GM12875 (cell line): ENCODE measurements around the gene INPP5A.

Experiments used
- H3K4me3 ChIP-seq: one replicate; pipeline ENCODE4 v1.5.1; 2011; ENCODE audit warnings: low read depth, low read length, control low read depth
- CTCF ChIP-seq: IDR thresholded peaks from 2 replicates; pipeline ENCODE4 v1.5.1; 2011; ENCODE audit warnings: low read depth, mild to moderate bottlenecking, control low read depth, inconsistent platforms, low read length, moderate library complexity, borderline replicate concordance; ENCODE audit not compliant: insufficient read depth

The INPP5A gene

GRCh38 chr10:132646443-132647097 is 109.0 kb downstream of the INPP5A start:
- TF ChIP-seq CTCF: no peak
- no peak overlapping the region for H3K4me3 ChIP-seq

- no peak overlapping the region for H3K4me3 ChIP-seq
- TF ChIP-seq CTCF: no peak
Observed at GRCh38 chr10:132647424-132647823, 109.8 kb downstream of the INPP5A start.

GRCh38 chr10:132648072-132648850 is 110.7 kb downstream of the INPP5A start:
- no peak overlapping the region for H3K4me3 ChIP-seq

GRCh38 chr10:132648851-132649528 is 111.4 kb downstream of the INPP5A start:
- H3K4me3 ChIP-seq: no peak overlapping the region
- no peak for TF ChIP-seq CTCF

More at GRCh38 chr10:132648072-132648850, 110.7 kb downstream of the INPP5A start:
- TF ChIP-seq CTCF: no peak

- TF ChIP-seq CTCF: no peak
Observed at GRCh38 chr10:132649651-132650360, 112.2 kb downstream of the INPP5A start.

GRCh38 chr10:132650611-132651250 is 113.1 kb downstream of the INPP5A start:
- TF ChIP-seq CTCF: no peak
- no peak overlapping the region for H3K4me3 ChIP-seq

More at GRCh38 chr10:132649651-132650360, 112.2 kb downstream of the INPP5A start:
- no peak overlapping the region for H3K4me3 ChIP-seq
